Measurements from ENCODE around the gene MACROD2.

DNA sequence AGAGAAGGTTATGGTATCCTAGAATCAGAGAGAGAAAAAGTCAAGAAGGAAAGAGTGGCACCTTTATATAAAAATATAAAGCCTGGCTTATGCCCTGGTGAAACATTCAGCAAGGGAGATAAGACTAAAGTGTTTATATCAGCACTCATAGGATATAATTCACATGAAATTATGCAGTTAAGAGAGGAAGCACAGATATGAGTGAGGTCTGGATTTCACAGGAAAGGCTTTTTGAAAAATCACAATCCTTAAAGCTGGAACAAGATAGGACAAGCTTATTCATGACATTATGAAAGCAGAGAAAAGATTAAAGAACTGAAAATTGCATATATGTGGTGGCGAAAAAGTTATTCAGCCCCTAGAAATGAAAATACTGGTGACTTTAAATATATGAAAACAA lies 523.3 kb downstream of the MACROD2 start:
- TF ChIP-seq CTCF (IDR thresholded peaks at IDR 0.05) (no peak), POLR2A (IDR thresholded peaks at IDR 0.05) (no peak)
